Measurements from ENCODE around the gene CORO7.

DNA sequence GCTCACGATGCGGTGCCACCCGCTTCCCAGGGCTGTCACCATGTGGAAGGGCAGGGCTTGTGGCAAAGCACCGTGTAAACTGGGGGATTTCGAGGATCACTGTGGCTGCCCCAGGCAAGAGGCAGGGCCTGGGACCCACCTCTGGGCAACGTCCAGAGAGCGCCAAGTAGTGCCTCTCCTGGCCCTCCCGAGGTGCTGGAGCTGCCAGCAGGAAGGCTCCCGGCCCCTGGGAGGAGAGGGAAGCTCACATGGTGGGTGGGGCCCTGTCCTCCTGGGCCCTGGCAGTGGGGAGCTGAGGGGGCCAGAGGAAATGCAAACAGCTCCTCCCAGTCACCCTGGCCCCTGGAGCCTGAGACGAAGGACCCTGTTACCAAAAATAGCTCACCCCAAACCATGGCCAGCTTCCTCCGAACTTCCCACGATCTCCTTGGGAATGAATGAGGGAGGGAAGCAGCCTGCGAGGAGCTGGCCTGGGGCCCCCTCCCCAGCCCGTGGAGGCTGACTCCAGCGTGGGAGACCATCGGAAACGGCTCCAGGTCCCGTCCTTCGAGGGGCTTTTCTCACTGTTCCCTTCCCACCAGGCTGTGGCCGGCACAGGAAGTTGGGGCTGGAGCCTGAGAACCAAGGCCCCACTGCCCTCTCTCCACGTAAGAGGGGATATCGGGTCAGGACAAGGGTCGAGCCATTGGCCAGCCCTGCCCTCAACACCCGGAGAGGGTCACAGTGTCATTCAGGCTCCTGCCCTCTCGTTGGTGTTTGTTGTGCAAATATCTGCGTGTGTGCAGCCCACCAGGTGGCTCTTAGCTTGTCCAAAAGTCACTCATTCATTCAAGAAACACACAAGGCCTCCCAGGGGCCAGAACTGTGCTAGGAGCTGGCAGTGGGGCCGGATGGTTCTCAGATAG lies 27.1 kb downstream of the CORO7 start:
- TF ChIP-seq, protein P1, sequence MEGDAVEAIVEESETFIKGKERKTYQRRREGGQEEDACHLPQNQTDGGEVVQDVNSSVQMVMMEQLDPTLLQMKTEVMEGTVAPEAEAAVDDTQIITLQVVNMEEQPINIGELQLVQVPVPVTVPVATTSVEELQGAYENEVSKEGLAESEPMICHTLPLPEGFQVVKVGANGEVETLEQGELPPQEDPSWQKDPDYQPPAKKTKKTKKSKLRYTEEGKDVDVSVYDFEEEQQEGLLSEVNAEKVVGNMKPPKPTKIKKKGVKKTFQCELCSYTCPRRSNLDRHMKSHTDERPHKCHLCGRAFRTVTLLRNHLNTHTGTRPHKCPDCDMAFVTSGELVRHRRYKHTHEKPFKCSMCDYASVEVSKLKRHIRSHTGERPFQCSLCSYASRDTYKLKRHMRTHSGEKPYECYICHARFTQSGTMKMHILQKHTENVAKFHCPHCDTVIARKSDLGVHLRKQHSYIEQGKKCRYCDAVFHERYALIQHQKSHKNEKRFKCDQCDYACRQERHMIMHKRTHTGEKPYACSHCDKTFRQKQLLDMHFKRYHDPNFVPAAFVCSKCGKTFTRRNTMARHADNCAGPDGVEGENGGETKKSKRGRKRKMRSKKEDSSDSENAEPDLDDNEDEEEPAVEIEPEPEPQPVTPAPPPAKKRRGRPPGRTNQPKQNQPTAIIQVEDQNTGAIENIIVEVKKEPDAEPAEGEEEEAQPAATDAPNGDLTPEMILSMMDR (IDR thresholded peaks at IDR 0.05 in 4 of 5, conservative IDR thresholded peaks at IDR 0.05 in 1 of 5): no peak
- no peak for TF ChIP-seq POLR2A (IDR thresholded peaks at IDR 0.05)
